ENCODE data around the gene GAS1.
A peak's percentile ranks its signal among the peaks of the same experiment; 100 is the strongest.

GAS1 gene

GRCh38 chr9:86938780-86939179, 8.5 kb downstream of the GAS1 start (continued):
- no peak for TF ChIP-seq CREB5 (CRISPR knock-in tag; IDR thresholded peaks at IDR 0.05; ENCODE audit: low read depth)

- TF ChIP-seq ZFP3 (CRISPR knock-in tag; IDR thresholded peaks at IDR 0.05) (no peak), TOX (CRISPR knock-in tag; IDR thresholded peaks at IDR 0.05; ENCODE audit: borderline replicate concordance) (no peak), BACH2 (CRISPR knock-in tag; IDR thresholded peaks at IDR 0.05; ENCODE audit: borderline replicate concordance) (no peak), ZNF70 (CRISPR knock-in tag; IDR thresholded peaks at IDR 0.05) (no peak), POU6F1 (CRISPR knock-in tag; IDR thresholded peaks at IDR 0.05; ENCODE audit: borderline replicate concordance, low read depth) (no peak), PPARA (CRISPR knock-in tag; IDR thresholded peaks at IDR 0.05; ENCODE audit: borderline replicate concordance) (no peak), ZNF8 (CRISPR knock-in tag; IDR thresholded peaks at IDR 0.05) (no peak), CREB5 (CRISPR knock-in tag; IDR thresholded peaks at IDR 0.05; ENCODE audit: low read depth) (no peak), ZC3H10 (CRISPR knock-in tag; IDR thresholded peaks at IDR 0.05) (no peak), TSHZ2 (CRISPR knock-in tag; IDR thresholded peaks at IDR 0.05) (no peak), ESRRG (CRISPR knock-in tag; IDR thresholded peaks at IDR 0.05) (no peak), TCF4 (CRISPR knock-in tag; IDR thresholded peaks at IDR 0.05; ENCODE audit: borderline replicate concordance) (no peak), SNAI2 (CRISPR knock-in tag; IDR thresholded peaks at IDR 0.05) (no peak), CSRNP3 (CRISPR knock-in tag; IDR thresholded peaks at IDR 0.05) (no peak), CSDC2 (CRISPR knock-in tag; IDR thresholded peaks at IDR 0.05) (no peak), GLIS3 (CRISPR knock-in tag; IDR thresholded peaks at IDR 0.05) (no peak), RARB (CRISPR knock-in tag; IDR thresholded peaks at IDR 0.05) (no peak)
- ATAC-seq = peak; percentile 42
Observed at GRCh38 chr9:86926145-86926544, 21.2 kb downstream of the GAS1 start.

GRCh38 chr9:86925686-86926085, 21.6 kb downstream of the GAS1 start:
- peak; percentile 92 for ATAC-seq
- TF ChIP-seq ESRRG (CRISPR knock-in tag; IDR thresholded peaks at IDR 0.05) (no peak), ISL1 (CRISPR knock-in tag; IDR thresholded peaks at IDR 0.05) (peak; percentile 76)

- no peak for ATAC-seq
Observed at GRCh38 chr9:86924206-86924605, 23.1 kb downstream of the GAS1 start.

More at GRCh38 chr9:86924206-86924605, 23.1 kb downstream of the GAS1 start:
- TF ChIP-seq CSRNP3 (CRISPR knock-in tag; IDR thresholded peaks at IDR 0.05) = no peak
- no peak for TF ChIP-seq SNAI2 (CRISPR knock-in tag; IDR thresholded peaks at IDR 0.05)
- no peak for TF ChIP-seq POU6F1 (CRISPR knock-in tag; IDR thresholded peaks at IDR 0.05; ENCODE audit: borderline replicate concordance, low read depth)
- TF ChIP-seq ZFP30 (CRISPR knock-in tag; IDR thresholded peaks at IDR 0.05) = no peak

All from SK-N-SH treated with all-trans-retinoic acid at 6 μM for 48 hours (cell line).